ENCODE data around the gene SNX25.

DNA sequence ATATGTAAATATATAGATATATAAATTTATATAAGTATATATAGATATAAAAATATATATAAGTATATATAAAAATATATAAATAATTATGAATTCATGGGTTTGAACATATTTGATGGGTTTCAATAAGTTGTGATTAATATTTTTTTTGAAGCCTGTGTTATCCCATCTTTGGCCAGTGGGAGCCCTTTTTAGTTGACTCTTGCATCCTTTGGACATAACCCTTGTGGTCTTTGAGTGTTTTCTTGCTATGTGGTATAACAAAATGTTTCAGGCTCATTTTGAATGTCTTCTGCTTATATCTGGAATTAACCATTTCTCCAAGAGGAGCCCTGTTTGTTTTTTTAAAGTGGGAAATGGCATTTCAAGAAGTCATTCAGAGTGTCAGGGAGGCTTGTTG lies 15.2 kb downstream of the SNX25 start:
- TF ChIP-seq, protein P1, sequence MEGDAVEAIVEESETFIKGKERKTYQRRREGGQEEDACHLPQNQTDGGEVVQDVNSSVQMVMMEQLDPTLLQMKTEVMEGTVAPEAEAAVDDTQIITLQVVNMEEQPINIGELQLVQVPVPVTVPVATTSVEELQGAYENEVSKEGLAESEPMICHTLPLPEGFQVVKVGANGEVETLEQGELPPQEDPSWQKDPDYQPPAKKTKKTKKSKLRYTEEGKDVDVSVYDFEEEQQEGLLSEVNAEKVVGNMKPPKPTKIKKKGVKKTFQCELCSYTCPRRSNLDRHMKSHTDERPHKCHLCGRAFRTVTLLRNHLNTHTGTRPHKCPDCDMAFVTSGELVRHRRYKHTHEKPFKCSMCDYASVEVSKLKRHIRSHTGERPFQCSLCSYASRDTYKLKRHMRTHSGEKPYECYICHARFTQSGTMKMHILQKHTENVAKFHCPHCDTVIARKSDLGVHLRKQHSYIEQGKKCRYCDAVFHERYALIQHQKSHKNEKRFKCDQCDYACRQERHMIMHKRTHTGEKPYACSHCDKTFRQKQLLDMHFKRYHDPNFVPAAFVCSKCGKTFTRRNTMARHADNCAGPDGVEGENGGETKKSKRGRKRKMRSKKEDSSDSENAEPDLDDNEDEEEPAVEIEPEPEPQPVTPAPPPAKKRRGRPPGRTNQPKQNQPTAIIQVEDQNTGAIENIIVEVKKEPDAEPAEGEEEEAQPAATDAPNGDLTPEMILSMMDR (IDR thresholded peaks at IDR 0.05): peak in 2 of 6 experiments; percentile 15 to 17
- no peak for TF ChIP-seq POLR2A (IDR thresholded peaks at IDR 0.05)
